DOHH2 (cell line): ENCODE results near the gene SCN8A.

Experiments
- H3F3A ChIP-seq: fragments of 200-600 bp; sonication (generic), shearing (Covaris generic); 2 replicates; pipeline ENCODE4 v1.6.0; 2016; ENCODE audit warnings: antibody characterized with exemption, mild to moderate bottlenecking; ENCODE audit not compliant: control insufficient read depth, insufficient read depth
- H3K27ac ChIP-seq: fragments of 200-600 bp; sonication (generic); 2 replicates; pipeline ENCODE4 v1.5.1; 2014; ENCODE audit warnings: low read depth, mild to moderate bottlenecking, low read length, moderate library complexity
- H3K27me3 ChIP-seq: fragments of 200-600 bp; sonication (generic); 2 replicates; pipeline ENCODE4 v1.6.1; 2014; ENCODE audit warnings: mild to moderate bottlenecking, low read length, mixed read lengths; ENCODE audit not compliant: control insufficient read depth
- H3K36me3 ChIP-seq: fragments of 200-600 bp; sonication (generic); 2 replicates; pipeline ENCODE4 v1.6.1; 2014; ENCODE audit warnings: mild to moderate bottlenecking, low read length, moderate library complexity, mixed read lengths; ENCODE audit not compliant: control insufficient read depth
- H3K4me1 ChIP-seq: fragments of 200-600 bp; sonication (generic); 2 replicates; pipeline ENCODE4 v1.6.1; 2014; ENCODE audit warnings: mild to moderate bottlenecking, low read length, mixed read lengths; ENCODE audit not compliant: control insufficient read depth
- H3K4me2 ChIP-seq: fragments of 200-600 bp; sonication (generic); 2 replicates; pipeline ENCODE4 v1.6.0; 2014; ENCODE audit warnings: mild to moderate bottlenecking, low read length, moderate library complexity
- H3K4me3 ChIP-seq: fragments of 200-600 bp; sonication (generic); 2 replicates; pipeline ENCODE4 v1.5.1; 2014; ENCODE audit warnings: mild to moderate bottlenecking, low read length, mixed read lengths
- H3K79me2 ChIP-seq: fragments of 200-600 bp; sonication (generic); 2 replicates; pipeline ENCODE4 v1.6.1; 2014; ENCODE audit warnings: mild to moderate bottlenecking, low read length, mixed read lengths; ENCODE audit not compliant: control insufficient read depth
- H3K9me2 ChIP-seq: fragments of 200-600 bp; sonication (generic); replicated peaks from 2 replicates; pipeline ENCODE4 v1.6.1; 2014; ENCODE audit warnings: mild to moderate bottlenecking, low read length, mixed read lengths; ENCODE audit not compliant: control insufficient read depth
- H3K9me3 ChIP-seq: fragments of 200-600 bp; sonication (generic); 2 replicates; pipeline ENCODE4 v1.6.1; 2014; ENCODE audit warnings: antibody characterized with exemption, low read length, mixed read lengths; ENCODE audit not compliant: control insufficient read depth, insufficient read depth
- H4K20me1 ChIP-seq: fragments of 200-600 bp; sonication (generic); 2 replicates; pipeline ENCODE4 v1.6.0; 2014; ENCODE audit warnings: low read depth, mild to moderate bottlenecking, antibody characterized with exemption, low read length, moderate library complexity; ENCODE audit not compliant: control insufficient read depth, insufficient read depth
- EZH2phosphoT487 ChIP-seq: fragments of 200-600 bp; sonication (generic); IDR thresholded peaks from 2 replicates; pipeline ENCODE4 v1.6.1; 2017; ENCODE audit warnings: borderline replicate concordance, mild to moderate bottlenecking, antibody characterized with exemption, low read length, moderate library complexity, mixed read lengths
- TF ChIP-seq, protein P1 (sequence below): fragments of 200-600 bp; sonication (generic); IDR thresholded peaks from one replicate; pipeline ENCODE4 v1.5.1; 2014; ENCODE audit warnings: antibody characterized with exemption, mild to moderate bottlenecking, low read depth, low read length; ENCODE audit not compliant: poor library complexity, severe bottlenecking

The SCN8A gene

DNA sequence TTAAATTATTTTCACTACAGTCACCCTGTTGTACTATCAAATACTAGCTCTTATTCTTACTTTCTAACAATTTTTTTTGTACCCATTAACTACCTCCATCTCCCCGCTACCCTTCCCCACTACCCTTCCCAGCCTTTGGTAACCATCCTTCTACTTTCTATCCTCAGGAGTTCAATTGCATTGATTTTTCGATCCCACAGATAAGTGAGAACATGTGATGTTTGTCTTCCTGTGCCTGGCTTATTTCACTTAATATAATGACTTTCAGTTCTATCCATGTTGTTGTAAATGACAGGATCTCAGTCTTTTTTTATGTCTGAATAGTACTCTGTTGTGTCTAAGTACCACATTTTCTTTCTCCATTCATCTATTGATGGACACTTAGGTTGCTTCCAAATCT is 139.7 kb downstream of the SCN8A start:
- no peaks in the 10 kb centered on the region for H3F3A ChIP-seq
- H3K27ac ChIP-seq, result no peak overlapping the region
- no peak overlapping the region for H3K4me3 ChIP-seq
- H3K79me2 ChIP-seq, result no peaks in the 10 kb centered on the region
- H3K9me3 ChIP-seq, result no peaks in the 10 kb centered on the region
- no peak for TF ChIP-seq EZH2phosphoT487
- TF ChIP-seq, protein P1, sequence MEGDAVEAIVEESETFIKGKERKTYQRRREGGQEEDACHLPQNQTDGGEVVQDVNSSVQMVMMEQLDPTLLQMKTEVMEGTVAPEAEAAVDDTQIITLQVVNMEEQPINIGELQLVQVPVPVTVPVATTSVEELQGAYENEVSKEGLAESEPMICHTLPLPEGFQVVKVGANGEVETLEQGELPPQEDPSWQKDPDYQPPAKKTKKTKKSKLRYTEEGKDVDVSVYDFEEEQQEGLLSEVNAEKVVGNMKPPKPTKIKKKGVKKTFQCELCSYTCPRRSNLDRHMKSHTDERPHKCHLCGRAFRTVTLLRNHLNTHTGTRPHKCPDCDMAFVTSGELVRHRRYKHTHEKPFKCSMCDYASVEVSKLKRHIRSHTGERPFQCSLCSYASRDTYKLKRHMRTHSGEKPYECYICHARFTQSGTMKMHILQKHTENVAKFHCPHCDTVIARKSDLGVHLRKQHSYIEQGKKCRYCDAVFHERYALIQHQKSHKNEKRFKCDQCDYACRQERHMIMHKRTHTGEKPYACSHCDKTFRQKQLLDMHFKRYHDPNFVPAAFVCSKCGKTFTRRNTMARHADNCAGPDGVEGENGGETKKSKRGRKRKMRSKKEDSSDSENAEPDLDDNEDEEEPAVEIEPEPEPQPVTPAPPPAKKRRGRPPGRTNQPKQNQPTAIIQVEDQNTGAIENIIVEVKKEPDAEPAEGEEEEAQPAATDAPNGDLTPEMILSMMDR, result no peak
- H3K9me2 ChIP-seq, result no peaks in the 10 kb centered on the region
- peaks cover 4% of the 10 kb centered on the region; the same call in 1 of the 2 replicates for H3K27me3 ChIP-seq
- no peaks in the 10 kb centered on the region for H3K36me3 ChIP-seq
- H4K20me1 ChIP-seq, result no peaks in the 10 kb centered on the region
- H3K4me1 ChIP-seq, result no peaks in the 10 kb centered on the region
- H3K4me2 ChIP-seq, result no peak overlapping the region

DNA sequence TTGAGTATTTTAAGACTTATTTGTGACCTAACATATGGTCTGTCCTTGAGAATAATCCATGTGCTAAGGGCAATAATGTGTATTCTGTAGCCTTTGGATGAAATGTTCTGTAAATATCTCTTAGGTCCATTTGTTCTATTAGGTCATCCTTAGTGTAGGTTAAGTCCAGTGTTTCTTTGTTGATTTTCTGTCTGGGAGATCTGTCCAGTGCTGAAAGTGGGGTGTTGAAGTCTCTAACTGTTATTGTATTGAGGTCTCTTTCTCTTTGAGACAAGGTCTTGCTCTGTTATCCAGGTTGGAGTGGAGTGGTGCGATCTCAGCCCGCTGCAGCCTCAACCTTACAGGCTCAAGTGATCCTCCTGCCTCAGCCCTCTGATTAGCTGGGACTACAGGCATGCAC is 149.5 kb downstream of the SCN8A start:
- Histone ChIP-seq H4K20me1 (no peaks in the 10 kb centered on the region), H3K4me1 (no peaks in the 10 kb centered on the region), H3K27ac (no peak overlapping the region), H3K9me3 (no peaks in the 10 kb centered on the region), H3K36me3 (no peaks in the 10 kb centered on the region), H3K27me3 (peaks cover 9% of the 10 kb centered on the region; the same call in 1 of the 2 replicates), H3F3A (no peaks in the 10 kb centered on the region), H3K4me3 (no peak overlapping the region), H3K79me2 (no peaks in the 10 kb centered on the region), H3K4me2 (no peak overlapping the region), H3K9me2 (no peaks in the 10 kb centered on the region)
- no peak for TF ChIP-seq EZH2phosphoT487
- TF ChIP-seq, protein P1, result no peak

DNA sequence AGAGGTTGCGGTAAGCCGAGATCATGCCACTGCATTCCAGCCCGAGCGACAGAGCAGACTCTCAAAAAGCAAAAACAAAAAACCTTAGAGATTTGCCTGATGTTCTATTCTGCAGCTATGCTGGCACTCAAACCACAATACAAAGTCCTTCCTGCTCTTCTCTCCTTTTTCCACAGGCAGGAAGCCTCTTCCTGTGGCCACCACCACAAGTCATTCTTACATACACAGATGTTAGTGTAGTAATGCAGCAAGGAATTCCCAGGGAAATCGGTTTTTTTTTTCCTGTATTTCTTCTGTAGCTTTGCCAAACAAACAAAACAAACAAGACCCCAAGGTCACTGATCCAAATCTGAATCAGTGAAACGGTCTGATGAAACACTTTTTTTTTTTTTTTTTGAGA is 153.2 kb downstream of the SCN8A start:
- Histone ChIP-seq H3K9me3 (no peaks in the 10 kb centered on the region), H3K36me3 (no peaks in the 10 kb centered on the region), H3K4me1 (no peaks in the 10 kb centered on the region), H3K4me3 (no peak overlapping the region), H3K9me2 (no peaks in the 10 kb centered on the region), H4K20me1 (no peaks in the 10 kb centered on the region), H3K4me2 (no peak overlapping the region), H3F3A (no peaks in the 10 kb centered on the region), H3K79me2 (no peaks in the 10 kb centered on the region), H3K27me3 (peaks cover 14% of the 10 kb centered on the region), H3K27ac (no peak overlapping the region)
- no peak for TF ChIP-seq EZH2phosphoT487
- TF ChIP-seq, protein P1, result no peak

GRCh38 chr12:51744957-51745356 is 153.9 kb downstream of the SCN8A start:
- H3K4me1 ChIP-seq, result no peaks in the 10 kb centered on the region
- H3K36me3 ChIP-seq, result no peaks in the 10 kb centered on the region
- H3K9me3 ChIP-seq, result no peaks in the 10 kb centered on the region
- no peak overlapping the region for H3K4me3 ChIP-seq
- no peaks in the 10 kb centered on the region for H3K79me2 ChIP-seq
- H3F3A ChIP-seq, result no peaks in the 10 kb centered on the region
- TF ChIP-seq, protein P1, result no peak
- no peak for TF ChIP-seq EZH2phosphoT487
- H3K4me2 ChIP-seq, result no peak overlapping the region
- peaks cover 14% of the 10 kb centered on the region for H3K27me3 ChIP-seq
- H4K20me1 ChIP-seq, result no peaks in the 10 kb centered on the region
- H3K27ac ChIP-seq, result no peak overlapping the region
- H3K9me2 ChIP-seq, result no peaks in the 10 kb centered on the region
